K562 (cell line): Measurements from ENCODE around the gene TRIM4. TPM values are rescaled to one million over a fixed set of nuclear protein-coding genes. Genes with fewer than 3 reads are reported as not detected.

ENCODE experiments used
- ARID3A ChIP-seq: IDR thresholded peaks from 2 replicates; pipeline ENCODE4 v1.6.1; 2012; ENCODE audit warnings: low read depth, low read length, improper control_type of control experiment, borderline replicate concordance
- ARNT ChIP-seq, 2 experiments: fragments of 450-650 bp; IDR thresholded peaks; 2 replicates each; pipeline ENCODE4 v1.6.1; 2016; ENCODE audit warnings: mild to moderate bottlenecking in 1 of 2
- CBFA2T2 ChIP-seq: fragments of 450-650 bp; conservative IDR thresholded peaks from 2 replicates; pipeline ENCODE4 v1.6.1; 2017; ENCODE audit warnings: mild to moderate bottlenecking
- CBFA2T3 ChIP-seq: fragments of 450-650 bp; IDR thresholded peaks from 2 replicates; pipeline ENCODE4 v1.6.1; 2017
- CBX3 ChIP-seq, 2 experiments: IDR thresholded peaks; 1 replicate in 1 of 2; 2 replicates in 1 of 2; pipeline ENCODE4 v1.6.1; 2012; ENCODE audit warnings: inconsistent platforms in 2 of 2, low read length in 2 of 2, borderline replicate concordance in 1 of 2, control low read depth in 1 of 2
- CCAR2 ChIP-seq: fragments of 200-400 bp; formaldehyde crosslinking; IDR thresholded peaks from 2 replicates; pipeline ENCODE4 v1.6.1; 2017; ENCODE audit warnings: mild to moderate bottlenecking, low read depth, low read length
- CUX1 ChIP-seq: fragments of 200-800 bp; sonication (Bioruptor generic); IDR thresholded peaks from 2 replicates; pipeline ENCODE4 v1.6.1; 2016; ENCODE audit warnings: missing genetic modification characterization, missing compliant biosample characterization
- ELK3 ChIP-seq: fragments of 450-650 bp; formaldehyde crosslinking; IDR thresholded peaks from 2 replicates; pipeline ENCODE4 v1.4.0; 2020; ENCODE audit warnings: mild to moderate bottlenecking
- EWSR1 ChIP-seq: fragments of 450-650 bp; IDR thresholded peaks from 2 replicates; pipeline ENCODE4 v1.6.1; 2018; ENCODE audit warnings: borderline replicate concordance, mild to moderate bottlenecking, low read depth, moderate library complexity; ENCODE audit not compliant: partially characterized antibody
- FOXK1 ChIP-seq: sonication (generic); formaldehyde crosslinking; IDR thresholded peaks from 2 replicates; pipeline ENCODE4 v1.8.0; 2022; ENCODE audit warnings: missing genetic modification reagents, mild to moderate bottlenecking, borderline replicate concordance
- KDM2B ChIP-seq: fragments of 250-450 bp; sonication (Bioruptor Pico); IDR thresholded peaks from 2 replicates; pipeline ENCODE4 v1.8.0; 2021; ENCODE audit warnings: mild to moderate bottlenecking, moderate library complexity
- KDM4B ChIP-seq, 2 experiments: fragments of 450-650 bp in 1 of 2; sonication (generic) in 1 of 2; IDR thresholded peaks; 2 replicates each; pipeline ENCODE4 v1.6.1; 2016 to 2017; ENCODE audit warnings: borderline replicate concordance in 2 of 2, antibody characterized with exemption in 1 of 2, low read depth in 1 of 2, mild to moderate bottlenecking in 1 of 2
- MIER1 ChIP-seq: fragments of 450-650 bp; IDR thresholded peaks from 2 replicates; pipeline ENCODE4 v1.6.1; 2016; ENCODE audit warnings: antibody characterized with exemption, mild to moderate bottlenecking, low read depth
- NBN ChIP-seq: fragments of 450-650 bp; IDR thresholded peaks from 2 replicates; pipeline ENCODE4 v1.6.1; 2016; ENCODE audit warnings: low read depth, mild to moderate bottlenecking
- NELFE ChIP-seq: IDR thresholded peaks from 2 replicates; pipeline ENCODE4 v1.6.1; 2011; ENCODE audit warnings: mild to moderate bottlenecking; ENCODE audit not compliant: insufficient read depth, insufficient read length
- RBM25 ChIP-seq: fragments of 200-400 bp; formaldehyde crosslinking; IDR thresholded peaks from 2 replicates; pipeline ENCODE4 v1.6.1; 2018; ENCODE audit warnings: low read length, low read depth, moderate library complexity; ENCODE audit not compliant: severe bottlenecking
- SMARCE1 ChIP-seq: fragments of 450-650 bp; IDR thresholded peaks from 2 replicates; pipeline ENCODE4 v1.7.1; 2016; ENCODE audit warnings: mild to moderate bottlenecking
- TAF9B ChIP-seq: fragments of 450-650 bp; IDR thresholded peaks from 2 replicates; pipeline ENCODE4 v1.6.1; 2018; ENCODE audit warnings: mild to moderate bottlenecking; ENCODE audit not compliant: partially characterized antibody
- ZNF311 ChIP-seq: fragments of 250-450 bp; sonication (Bioruptor Pico); IDR thresholded peaks from 2 replicates; pipeline ENCODE4 v1.4.0; 2020; ENCODE audit warnings: mild to moderate bottlenecking, moderate library complexity
- ZNF384 ChIP-seq: IDR thresholded peaks from 2 replicates; pipeline ENCODE4 v1.6.1; 2012; ENCODE audit warnings: low read depth, low read length, improper control_type of control experiment
- ZNF41 ChIP-seq: fragments of 250-450 bp; sonication (Bioruptor Pico); conservative IDR thresholded peaks from 2 replicates; pipeline ENCODE4 v1.4.0; 2020; ENCODE audit warnings: mild to moderate bottlenecking
- ZNF696 ChIP-seq: fragments of 250-450 bp; sonication (Bioruptor Pico); conservative IDR thresholded peaks from 2 replicates; pipeline ENCODE4 v1.4.0; 2020; ENCODE audit warnings: mild to moderate bottlenecking, moderate library complexity
- polyA plus RNA-seq, 8 experiments: library from polyadenylated mRNA; depleted of rRNA in 4 of 8; stranded (reverse) in 5 of 8; unstranded in 3 of 8; fragments of >200 nt; fragmentation: Nextera tagmentation in 2 of 8; fragmentation: Illumina TruSeq in 1 of 8; extraction: Ambion mirVana in 2 of 8; extraction: Trizol in 1 of 8; gene quantifications; 2 replicates each; pipeline versions ENCODE4 v1.2.1 to v1.2.3, GENCODE V29; 2011 to 2014; ENCODE audit warnings: inconsistent platforms in 1 of 8, missing spikeins in 1 of 8
- total RNA-seq, 7 experiments: library from RNA; depleted of rRNA in 6 of 7; stranded (reverse); fragments of >200 nt in 6 of 7; fragmentation: Illumina TruSeq in 2 of 7; extraction: Trizol in 2 of 7; gene quantifications; 2 replicates each; pipeline versions ENCODE4 v1.2.1 to v1.2.3, GENCODE V29; 2011 to 2021; ENCODE audit warnings: low replicate concordance in 1 of 7

TRIM4 gene
- total and polyA plus RNA-seq, 9 of the 15 experiments (the other 6 are each of a cell fraction or from before 2014, with no cell fraction given): 6.2 to 28.3 (median 22.4) TPM

- TF ChIP-seq ARID3A: no peak
- TF ChIP-seq RBM25: no peak
- TF ChIP-seq NBN: peak; percentile 65; the same call in 1 of the 2 replicates
- no peak for TF ChIP-seq MIER1
- TF ChIP-seq CUX1: no peak
- TF ChIP-seq KDM4B (IDR thresholded peaks at IDR 0.05; ENCODE audit: borderline replicate concordance in 2 of 2, low read depth in 1 of 2): no peak
- TF ChIP-seq ZNF384: no peak
- no peak for TF ChIP-seq ZNF41 (CRISPR knock-in tag)
- no peak for TF ChIP-seq CCAR2
- TF ChIP-seq CBX3 (IDR thresholded peaks at IDR 0.05; ENCODE audit: borderline replicate concordance in 1 of 2, low read length in 2 of 2): peak in 1 of 2 experiments; percentile 3; a peak in 1 of 3 replicates
- TF ChIP-seq TAF9B: no peak
- no peak for TF ChIP-seq ZNF311
- TF ChIP-seq ZNF696 (CRISPR knock-in tag): no peak
- TF ChIP-seq ARNT (IDR thresholded peaks at IDR 0.05): 0 out of 4 replicates have a peak, but pooled peaks of 1 of the 2 experiments have one; percentile 49
- TF ChIP-seq ELK3 (CRISPR knock-in tag): no peak
- no peak for TF ChIP-seq EWSR1
- TF ChIP-seq CBFA2T2: no peak
- TF ChIP-seq SMARCE1: peak; percentile 19; the same call in 1 of the 2 replicates
- no peak for TF ChIP-seq NELFE
- TF ChIP-seq KDM2B: no peak
- 0 out of 2 replicates have a peak, but pooled peaks have one; percentile 28 for TF ChIP-seq FOXK1 (CRISPR knock-in tag)
- no peak for TF ChIP-seq CBFA2T3
These were observed 433 bp upstream of the TRIM4 start (continued) for GRCh38 chr7:99919814-99920112.
